ENCODE results near the gene LAMTOR4.

Gene LAMTOR4

GRCh38 chr7:100148559-100149328, at the start of gene LAMTOR4:
TSS of gene LAMTOR4 (plus strand) at chr7:100148918. CDS start at chr7:100148973, 55 bp downstream.
- H3K27me3 ChIP-seq (ENCODE audit: control insufficient read depth in 1 of 2, insufficient read depth in 2 of 2, low read length in 2 of 2): no peaks in the 10 kb centered on the region
- H3K4me1 ChIP-seq (ENCODE audit: insufficient read depth, low read length): peaks cover 10% of the 10 kb centered on the region
- no peaks in the 10 kb centered on the region for H3K9me3 ChIP-seq (ENCODE audit: low read length)
- H3K36me3 ChIP-seq (ENCODE audit: insufficient read depth, low read length): peaks cover 7% of the 10 kb centered on the region
- peak within 1 kb of the TSS; percentile 97 for H3K9ac ChIP-seq (ENCODE audit: low read length)
- H3K4me3 ChIP-seq (ENCODE audit: low read depth in 1 of 2, low read length in 2 of 2): peak within 1 kb of the TSS; percentile 99
- peak within 1 kb of the TSS; percentile 98 for H3K27ac ChIP-seq (ENCODE audit: low read depth, low read length)

GRCh38 chr7:100099452-100099851, 49.3 kb upstream of the LAMTOR4 start:
- H3K27ac ChIP-seq (ENCODE audit: low read depth, low read length): peak overlapping the region; percentile 76
- H3K4me3 ChIP-seq (ENCODE audit: low read depth in 1 of 2, low read length in 2 of 2): peak overlapping the region; percentile 82 to 90
- peaks cover 66% of the 10 kb centered on the region for H3K36me3 ChIP-seq (ENCODE audit: insufficient read depth, low read length)
- H3K9me3 ChIP-seq (ENCODE audit: low read length): no peaks in the 10 kb centered on the region
- no peaks in the 10 kb centered on the region for H3K27me3 ChIP-seq (ENCODE audit: control insufficient read depth in 1 of 2, insufficient read depth in 2 of 2, low read length in 2 of 2)
- H3K9ac ChIP-seq (ENCODE audit: low read length): peak overlapping the region; percentile 31
- H3K4me1 ChIP-seq (ENCODE audit: insufficient read depth, low read length): peaks cover 20% of the 10 kb centered on the region

GRCh38 chr7:100100420-100101015, 48.2 kb upstream of the LAMTOR4 start:
- Histone ChIP-seq H3K36me3 (ENCODE audit: insufficient read depth, low read length) (peaks cover 57% of the 10 kb centered on the region), H3K27me3 (ENCODE audit: control insufficient read depth in 1 of 2, insufficient read depth in 2 of 2, low read length in 2 of 2) (no peaks in the 10 kb centered on the region), H3K27ac (ENCODE audit: low read depth, low read length) (peak overlapping the region; percentile 76), H3K9me3 (ENCODE audit: low read length) (no peaks in the 10 kb centered on the region), H3K9ac (ENCODE audit: low read length) (peak overlapping the region; percentile 31), H3K4me1 (ENCODE audit: insufficient read depth, low read length) (peaks cover 20% of the 10 kb centered on the region), H3K4me3 (ENCODE audit: low read depth in 1 of 2, low read length in 2 of 2) (peak overlapping the region; percentile 82 to 90)

GRCh38 chr7:100101016-100101862, 47.5 kb upstream of the LAMTOR4 start, which contains the start of the genes AP4M1 and MCM7:
TSS of gene AP4M1 (plus strand) at chr7:100101643. CDS start at chr7:100101715, 72 bp downstream.
TSS of gene MCM7 (minus strand) at chr7:100101397. CDS start at chr7:100101294, 103 bp downstream.
- Histone ChIP-seq H3K27me3 (ENCODE audit: control insufficient read depth in 1 of 2, insufficient read depth in 2 of 2, low read length in 2 of 2) (no peaks in the 10 kb centered on the region), H3K36me3 (ENCODE audit: insufficient read depth, low read length) (peaks cover 56% of the 10 kb centered on the region), H3K27ac (ENCODE audit: low read depth, low read length) (peak within 1 kb of the TSS; percentile 91), H3K9ac (ENCODE audit: low read length) (peak within 1 kb of the TSS; percentile 31), H3K9me3 (ENCODE audit: low read length) (no peaks in the 10 kb centered on the region), H3K4me1 (ENCODE audit: insufficient read depth, low read length) (peaks cover 20% of the 10 kb centered on the region), H3K4me3 (ENCODE audit: low read depth in 1 of 2, low read length in 2 of 2) (peak within 1 kb of the TSS; percentile 82 to 90)

GRCh38 chr7:100102950-100103840, 45.5 kb upstream of the LAMTOR4 start:
- Histone ChIP-seq H3K9me3 (ENCODE audit: low read length) (no peaks in the 10 kb centered on the region), H3K36me3 (ENCODE audit: insufficient read depth, low read length) (peaks cover 57% of the 10 kb centered on the region), H3K27me3 (ENCODE audit: control insufficient read depth in 1 of 2, insufficient read depth in 2 of 2, low read length in 2 of 2) (no peaks in the 10 kb centered on the region), H3K4me1 (ENCODE audit: insufficient read depth, low read length) (peaks cover 20% of the 10 kb centered on the region), H3K27ac (ENCODE audit: low read depth, low read length) (no peak overlapping the region), H3K9ac (ENCODE audit: low read length) (no peak overlapping the region), H3K4me3 (ENCODE audit: low read depth in 1 of 2, low read length in 2 of 2) (no peak overlapping the region)

GRCh38 chr7:100105534-100105933, 43.2 kb upstream of the LAMTOR4 start:
- Histone ChIP-seq H3K4me1 (ENCODE audit: insufficient read depth, low read length) (peaks cover 7% of the 10 kb centered on the region), H3K9ac (ENCODE audit: low read length) (no peak overlapping the region), H3K27me3 (ENCODE audit: control insufficient read depth in 1 of 2, insufficient read depth in 2 of 2, low read length in 2 of 2) (no peaks in the 10 kb centered on the region), H3K27ac (ENCODE audit: low read depth, low read length) (no peak overlapping the region), H3K36me3 (ENCODE audit: insufficient read depth, low read length) (peaks cover 51% of the 10 kb centered on the region), H3K4me3 (ENCODE audit: low read depth in 1 of 2, low read length in 2 of 2) (no peak overlapping the region), H3K9me3 (ENCODE audit: low read length) (no peaks in the 10 kb centered on the region)

GRCh38 chr7:100106633-100107032, 42.1 kb upstream of the LAMTOR4 start:
- Histone ChIP-seq H3K9me3 (ENCODE audit: low read length) (no peaks in the 10 kb centered on the region), H3K4me1 (ENCODE audit: insufficient read depth, low read length) (peaks cover 7% of the 10 kb centered on the region), H3K27me3 (ENCODE audit: control insufficient read depth in 1 of 2, insufficient read depth in 2 of 2, low read length in 2 of 2) (no peaks in the 10 kb centered on the region), H3K36me3 (ENCODE audit: insufficient read depth, low read length) (peaks cover 61% of the 10 kb centered on the region), H3K9ac (ENCODE audit: low read length) (no peak overlapping the region), H3K4me3 (ENCODE audit: low read depth in 1 of 2, low read length in 2 of 2) (no peak overlapping the region), H3K27ac (ENCODE audit: low read depth, low read length) (no peak overlapping the region)

- Histone ChIP-seq H3K4me3 (ENCODE audit: low read depth in 1 of 2, low read length in 2 of 2) (no peak overlapping the region), H3K9ac (ENCODE audit: low read length) (no peak overlapping the region), H3K27me3 (ENCODE audit: control insufficient read depth in 1 of 2, insufficient read depth in 2 of 2, low read length in 2 of 2) (no peaks in the 10 kb centered on the region), H3K9me3 (ENCODE audit: low read length) (no peaks in the 10 kb centered on the region), H3K36me3 (ENCODE audit: insufficient read depth, low read length) (peaks cover 63% of the 10 kb centered on the region), H3K4me1 (ENCODE audit: insufficient read depth, low read length) (peaks cover 6% of the 10 kb centered on the region), H3K27ac (ENCODE audit: low read depth, low read length) (no peak overlapping the region)
Measured at GRCh38 chr7:100107125-100107737, 41.5 kb upstream of the LAMTOR4 start.

GRCh38 chr7:100107890-100108289, 40.8 kb upstream of the LAMTOR4 start:
- Histone ChIP-seq H3K27me3 (ENCODE audit: control insufficient read depth in 1 of 2, insufficient read depth in 2 of 2, low read length in 2 of 2) (no peaks in the 10 kb centered on the region), H3K4me1 (ENCODE audit: insufficient read depth, low read length) (no peaks in the 10 kb centered on the region), H3K27ac (ENCODE audit: low read depth, low read length) (no peak overlapping the region), H3K36me3 (ENCODE audit: insufficient read depth, low read length) (peaks cover 64% of the 10 kb centered on the region), H3K4me3 (ENCODE audit: low read depth in 1 of 2, low read length in 2 of 2) (no peak overlapping the region), H3K9ac (ENCODE audit: low read length) (no peak overlapping the region), H3K9me3 (ENCODE audit: low read length) (no peaks in the 10 kb centered on the region)

- no peaks in the 10 kb centered on the region for H3K4me1 ChIP-seq (ENCODE audit: insufficient read depth, low read length)
- H3K27me3 ChIP-seq (ENCODE audit: control insufficient read depth in 1 of 2, insufficient read depth in 2 of 2, low read length in 2 of 2): no peaks in the 10 kb centered on the region
Measured at GRCh38 chr7:100109521-100110163, 39.1 kb upstream of the LAMTOR4 start.

More at GRCh38 chr7:100109521-100110163, 39.1 kb upstream of the LAMTOR4 start:
- H3K36me3 ChIP-seq (ENCODE audit: insufficient read depth, low read length): peaks cover 64% of the 10 kb centered on the region
- H3K9ac ChIP-seq (ENCODE audit: low read length): no peak overlapping the region
- H3K27ac ChIP-seq (ENCODE audit: low read depth, low read length): no peak overlapping the region
- H3K4me3 ChIP-seq (ENCODE audit: low read depth in 1 of 2, low read length in 2 of 2): no peak overlapping the region
- H3K9me3 ChIP-seq (ENCODE audit: low read length): no peaks in the 10 kb centered on the region
